Mucosa of descending colon (tissue), 3 donors: ENCODE measurements around the gene MYO7B. TPM values are rescaled to one million over a fixed set of nuclear protein-coding genes. Genes with fewer than 3 reads are reported as not detected.
"Not testable (repeated sequence)": the region's sequence is repeated elsewhere in the genome, so short reads cannot be mapped to it uniquely, and the experiment has no call there.

ENCODE experiments used
- ATAC-seq: fragments of 200-7000 bp; cut with Tn5 transposase; one replicate; pipeline ENCODE4 v1.9.1; 2020; ENCODE audit warnings: mild to moderate bottlenecking, moderate library complexity
- DNase-seq, 3 donors: peaks; one replicate each; pipeline ENCODE4 v3.0.0-alpha.2; 2020
- H3K36me3 ChIP-seq: fragments of 200-600 bp; one replicate; pipeline ENCODE4 v1.8.0; 2021; ENCODE audit warnings: low read depth, mild to moderate bottlenecking
- H3K4me1 ChIP-seq: fragments of 200-600 bp; one replicate; pipeline ENCODE4 v1.8.0; 2021; ENCODE audit warnings: low read depth, mild to moderate bottlenecking
- H3K4me3 ChIP-seq: fragments of 200-600 bp; one replicate; pipeline ENCODE4 v1.8.0; 2021; ENCODE audit warnings: mild to moderate bottlenecking
- H3K9me3 ChIP-seq: fragments of 200-600 bp; one replicate; pipeline ENCODE4 v1.8.0; 2021; ENCODE audit warnings: mild to moderate bottlenecking
- CTCF ChIP-seq: fragments of 200-600 bp; IDR thresholded peaks from one replicate; pipeline ENCODE4 v1.8.0; 2022; ENCODE audit warnings: antibody characterized with exemption, mild to moderate bottlenecking
- intact Hi-C, 2 donors: fragments of 100-400 bp; cut with DNase I in 1 of 2; cut with micrococcal nuclease in 1 of 2; formaldehyde crosslinking; loops; one replicate each; pipeline versions ENCODE4 v1.11.0 to v1.11.1; 2022; cut with DNase I, micrococcal nuclease
- total RNA-seq, 3 donors: library from RNA; stranded (reverse); fragmentation: NEBNext Ultra II Directional in 2 of 3; extraction: Animal tissue kit (Norgen Biotek cat#: 25700) in 2 of 3; gene quantifications; one replicate each; pipeline versions ENCODE4 v1.2.1 to v1.2.4, GENCODE V29; 2021 to 2023
- donor health status: DM: no; HTN: no; CAD: no; lungs with moderate emphysema.
- donor health status: DM: no; HTN: no; CAD: no.
- donor health status: DM: no; HTN: yes; CAD: no.

The MYO7B gene
- total RNA-seq, 3 donors from 2014 or later, result 118 to 305 (median 199) TPM

GRCh38 chr2:127566576-127566975, 31.1 kb downstream of the MYO7B start:
- no peaks in the 10 kb centered on the region for H3K36me3 ChIP-seq

GRCh38 chr2:127567351-127567854, 31.9 kb downstream of the MYO7B start:
- TF ChIP-seq CTCF, result no peak
- intact Hi-C loops, result no loop called here
- Histone ChIP-seq H3K4me3 (no peak overlapping the region), H3K36me3 (no peaks in the 10 kb centered on the region), H3K9me3 (no peaks in the 10 kb centered on the region), H3K4me1 (no peaks in the 10 kb centered on the region)
- DNase-seq (no peak), ATAC-seq (no peak)

More at GRCh38 chr2:127566576-127566975, 31.1 kb downstream of the MYO7B start:
- DNase-seq (no peak), ATAC-seq (no peak)
- H3K4me1 ChIP-seq, result peaks cover 4% of the 10 kb centered on the region
- intact Hi-C loops, result no loop called here
- no peak overlapping the region for H3K4me3 ChIP-seq
- no peak for TF ChIP-seq CTCF
- no peaks in the 10 kb centered on the region for H3K9me3 ChIP-seq

GRCh38 chr2:127568128-127568527, 32.6 kb downstream of the MYO7B start:
- TF ChIP-seq CTCF, result no peak
- H3K4me3 ChIP-seq, result no peak overlapping the region
- DNase-seq (no peak), ATAC-seq (no peak)
- H3K9me3 ChIP-seq, result no peaks in the 10 kb centered on the region
- H3K4me1 ChIP-seq, result no peaks in the 10 kb centered on the region
- intact Hi-C loops, result no loop called here
- no peaks in the 10 kb centered on the region for H3K36me3 ChIP-seq

- no peaks in the 10 kb centered on the region for H3K36me3 ChIP-seq
- no peak for TF ChIP-seq CTCF
- DNase-seq, result no peak
- no peak overlapping the region for H3K4me3 ChIP-seq
- H3K9me3 ChIP-seq, result no peaks in the 10 kb centered on the region
- intact Hi-C loops, result no loop called here
- ATAC-seq, result no peak
- H3K4me1 ChIP-seq, result no peaks in the 10 kb centered on the region
Observed at GRCh38 chr2:127569666-127570065, 34.2 kb downstream of the MYO7B start.

GRCh38 chr2:127570282-127571250, 35.1 kb downstream of the MYO7B start:
- no peaks in the 10 kb centered on the region for H3K4me1 ChIP-seq
- intact Hi-C loops, result no loop called here
- TF ChIP-seq CTCF, result no peak
- no peak for DNase-seq
- H3K4me3 ChIP-seq, result no peak overlapping the region
- no peaks in the 10 kb centered on the region for H3K9me3 ChIP-seq
- H3K36me3 ChIP-seq, result no peaks in the 10 kb centered on the region
- ATAC-seq, result no peak

GRCh38 chr2:127572352-127572751, 36.9 kb downstream of the MYO7B start:
- intact Hi-C loops, H3K9me3 ChIP-seq, H3K4me3 ChIP-seq, H3K36me3 ChIP-seq, H3K4me1 ChIP-seq, DNase-seq, ATAC-seq: not testable (repeated sequence)
